HL-60 (cell line): Measurements from ENCODE around the gene INVS.

Experiments used
- CTCF ChIP-seq: IDR thresholded peaks from one replicate; pipeline ENCODE4 v1.5.1; 2011; ENCODE audit warnings: low read length, control low read depth, inconsistent platforms; ENCODE audit not compliant: insufficient read depth
- GABPA ChIP-seq: IDR thresholded peaks from 2 replicates; pipeline ENCODE4 v1.6.1; 2012; ENCODE audit warnings: low read depth
- POLR2AphosphoS5 ChIP-seq: IDR thresholded peaks from 2 replicates; pipeline ENCODE4 v1.6.1; 2012; ENCODE audit warnings: low read depth
- TF ChIP-seq, protein P1 (sequence below): IDR thresholded peaks from 2 replicates; pipeline ENCODE4 v1.6.1; 2012; ENCODE audit warnings: low read depth; ENCODE audit not compliant: insufficient replicate concordance

DNA sequence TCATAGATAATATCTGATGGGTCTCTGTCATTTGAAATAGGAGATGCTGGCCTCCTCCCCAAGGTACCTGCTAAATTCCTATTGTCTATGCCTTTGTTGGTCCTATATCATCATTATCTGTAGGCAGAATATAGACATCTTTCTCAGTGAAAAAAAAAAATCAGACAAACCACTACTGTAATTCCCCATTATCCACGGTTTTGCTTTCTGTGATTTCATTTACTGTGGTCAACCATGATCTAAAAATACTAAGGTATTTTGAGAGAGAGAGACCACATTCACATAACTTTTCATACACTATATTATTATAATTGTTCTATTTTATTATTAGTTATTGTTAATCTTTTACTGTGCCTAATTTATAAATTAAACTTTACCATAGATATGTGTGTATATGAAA lies 122.5 kb downstream of the INVS start:
- TF ChIP-seq CTCF (no peak), GABPA (no peak), POLR2AphosphoS5 (no peak)
- TF ChIP-seq, protein P1, sequence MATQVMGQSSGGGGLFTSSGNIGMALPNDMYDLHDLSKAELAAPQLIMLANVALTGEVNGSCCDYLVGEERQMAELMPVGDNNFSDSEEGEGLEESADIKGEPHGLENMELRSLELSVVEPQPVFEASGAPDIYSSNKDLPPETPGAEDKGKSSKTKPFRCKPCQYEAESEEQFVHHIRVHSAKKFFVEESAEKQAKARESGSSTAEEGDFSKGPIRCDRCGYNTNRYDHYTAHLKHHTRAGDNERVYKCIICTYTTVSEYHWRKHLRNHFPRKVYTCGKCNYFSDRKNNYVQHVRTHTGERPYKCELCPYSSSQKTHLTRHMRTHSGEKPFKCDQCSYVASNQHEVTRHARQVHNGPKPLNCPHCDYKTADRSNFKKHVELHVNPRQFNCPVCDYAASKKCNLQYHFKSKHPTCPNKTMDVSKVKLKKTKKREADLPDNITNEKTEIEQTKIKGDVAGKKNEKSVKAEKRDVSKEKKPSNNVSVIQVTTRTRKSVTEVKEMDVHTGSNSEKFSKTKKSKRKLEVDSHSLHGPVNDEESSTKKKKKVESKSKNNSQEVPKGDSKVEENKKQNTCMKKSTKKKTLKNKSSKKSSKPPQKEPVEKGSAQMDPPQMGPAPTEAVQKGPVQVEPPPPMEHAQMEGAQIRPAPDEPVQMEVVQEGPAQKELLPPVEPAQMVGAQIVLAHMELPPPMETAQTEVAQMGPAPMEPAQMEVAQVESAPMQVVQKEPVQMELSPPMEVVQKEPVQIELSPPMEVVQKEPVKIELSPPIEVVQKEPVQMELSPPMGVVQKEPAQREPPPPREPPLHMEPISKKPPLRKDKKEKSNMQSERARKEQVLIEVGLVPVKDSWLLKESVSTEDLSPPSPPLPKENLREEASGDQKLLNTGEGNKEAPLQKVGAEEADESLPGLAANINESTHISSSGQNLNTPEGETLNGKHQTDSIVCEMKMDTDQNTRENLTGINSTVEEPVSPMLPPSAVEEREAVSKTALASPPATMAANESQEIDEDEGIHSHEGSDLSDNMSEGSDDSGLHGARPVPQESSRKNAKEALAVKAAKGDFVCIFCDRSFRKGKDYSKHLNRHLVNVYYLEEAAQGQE, result no peak
